HepG2 (cell line): ENCODE results near the gene TCP11L1. TPM values are rescaled to one million over a fixed set of nuclear protein-coding genes. Genes with fewer than 3 reads are reported as not detected.

Experiments
- AGO1 ChIP-seq: fragments of 200-400 bp; formaldehyde crosslinking; IDR thresholded peaks from 2 replicates; pipeline ENCODE4 v1.6.1; 2017; ENCODE audit warnings: mild to moderate bottlenecking, low read depth, low read length, moderate library complexity; ENCODE audit not compliant: poor library complexity, severe bottlenecking
- EEA1 ChIP-seq: sonication (generic); formaldehyde crosslinking; IDR thresholded peaks from 2 replicates; pipeline ENCODE4 v1.5.1; 2020; ENCODE audit warnings: mild to moderate bottlenecking, missing genetic modification reagents, borderline replicate concordance
- REL ChIP-seq: sonication (generic); formaldehyde crosslinking; conservative IDR thresholded peaks from 2 replicates; pipeline ENCODE4 v1.8.0; 2022; ENCODE audit warnings: mild to moderate bottlenecking, missing genetic modification reagents, moderate library complexity
- SMAD1 ChIP-seq: sonication (generic); formaldehyde crosslinking; IDR thresholded peaks from 2 replicates; pipeline ENCODE4 v1.4.0; 2020; ENCODE audit warnings: missing genetic modification reagents, low read depth, mild to moderate bottlenecking, borderline replicate concordance
- SNAPC2 ChIP-seq: sonication (generic); formaldehyde crosslinking; IDR thresholded peaks from 2 replicates; pipeline ENCODE4 v1.8.1; 2022; ENCODE audit warnings: mild to moderate bottlenecking, missing genetic modification reagents
- ZFP90 ChIP-seq: sonication (generic); formaldehyde crosslinking; IDR thresholded peaks from 2 replicates; pipeline ENCODE4 v1.8.0; 2022; ENCODE audit warnings: missing genetic modification reagents, mild to moderate bottlenecking, inconsistent platforms, borderline replicate concordance
- ZNF33B ChIP-seq: sonication (generic); formaldehyde crosslinking; IDR thresholded peaks from 2 replicates; pipeline ENCODE4 v1.5.1; 2020; ENCODE audit warnings: mild to moderate bottlenecking, missing genetic modification reagents
- ZNF660 ChIP-seq: sonication (generic); formaldehyde crosslinking; IDR thresholded peaks from 2 replicates; pipeline ENCODE4 v1.5.1; 2020; ENCODE audit warnings: mild to moderate bottlenecking, low read depth, missing genetic modification reagents, borderline replicate concordance
- ZNF75D ChIP-seq: sonication (generic); formaldehyde crosslinking; IDR thresholded peaks from 2 replicates; pipeline ENCODE4 v1.8.1; 2023; ENCODE audit warnings: missing genetic modification reagents, mild to moderate bottlenecking, borderline replicate concordance
- ZNF775 ChIP-seq: sonication (generic); formaldehyde crosslinking; IDR thresholded peaks from 2 replicates; pipeline ENCODE4 v1.4.0; 2020; ENCODE audit warnings: missing genetic modification reagents, mild to moderate bottlenecking, moderate library complexity, borderline replicate concordance
- ZSCAN29 ChIP-seq: sonication (generic); formaldehyde crosslinking; conservative IDR thresholded peaks from 2 replicates; pipeline ENCODE4 v1.4.0; 2020; ENCODE audit warnings: mild to moderate bottlenecking, missing genetic modification reagents
- polyA plus RNA-seq, 8 experiments: library from polyadenylated mRNA; depleted of rRNA in 3 of 8; stranded (reverse) in 7 of 8; unstranded in 1 of 8; fragments of >200 nt; fragmentation: Illumina TruSeq in 4 of 8; extraction: Trizol in 4 of 8; gene quantifications; 2 replicates each; pipeline versions ENCODE4 v1.2.1 to v1.2.3, GENCODE V29; 2011 to 2016; ENCODE audit warnings: low read depth in 4 of 8, missing spikeins in 1 of 8, mixed read lengths in 1 of 8; ENCODE audit not compliant: insufficient read depth in 1 of 8
- total RNA-seq, 5 experiments: library from RNA; depleted of rRNA; stranded (reverse); fragments of >200 nt; fragmentation: Illumina TruSeq; extraction: Trizol; gene quantifications; 2 replicates each; pipeline ENCODE4 v1.2.3, GENCODE V29; 2016; ENCODE audit warnings: low read depth in 1 of 5
- TF ChIP-seq, protein P1 (sequence below), 2 experiments: fragments of 450-650 bp in 1 of 2; sonication (generic) in 1 of 2; formaldehyde crosslinking; IDR thresholded peaks; 2 replicates each; pipeline versions ENCODE4 v1.5.0 to v1.8.0; 2020 to 2022; ENCODE audit warnings: mild to moderate bottlenecking in 1 of 2, missing genetic modification reagents in 1 of 2
- TF ChIP-seq, protein P2 (sequence below): IDR thresholded peaks from 2 replicates; pipeline ENCODE4 v1.6.1; 2012; ENCODE audit warnings: low read depth, low read length, improper control_type of control experiment
- TF ChIP-seq, protein P3 (sequence below): sonication (generic); formaldehyde crosslinking; IDR thresholded peaks from 2 replicates; pipeline ENCODE4 v1.4.0; 2020; ENCODE audit warnings: missing genetic modification reagents
- TF ChIP-seq, protein P4 (sequence below): sonication (generic); formaldehyde crosslinking; IDR thresholded peaks from 2 replicates; pipeline ENCODE4 v1.4.0; 2020; ENCODE audit warnings: missing genetic modification reagents
- TF ChIP-seq, protein P5 (sequence below): sonication (generic); formaldehyde crosslinking; IDR thresholded peaks from 2 replicates; pipeline ENCODE4 v1.8.0; 2022; ENCODE audit warnings: low read depth, missing genetic modification reagents
- TF ChIP-seq, protein P6 (sequence below): sonication (generic); formaldehyde crosslinking; IDR thresholded peaks from 2 replicates; pipeline ENCODE4 v1.8.0; 2022; ENCODE audit warnings: mild to moderate bottlenecking, missing genetic modification reagents, moderate library complexity

TCP11L1 gene
- total and polyA plus RNA-seq, 2 of the 13 experiments (the other 11 are each of a cell fraction or from before 2014, with no cell fraction given): 7.9 to 10.1 TPM

DNA sequence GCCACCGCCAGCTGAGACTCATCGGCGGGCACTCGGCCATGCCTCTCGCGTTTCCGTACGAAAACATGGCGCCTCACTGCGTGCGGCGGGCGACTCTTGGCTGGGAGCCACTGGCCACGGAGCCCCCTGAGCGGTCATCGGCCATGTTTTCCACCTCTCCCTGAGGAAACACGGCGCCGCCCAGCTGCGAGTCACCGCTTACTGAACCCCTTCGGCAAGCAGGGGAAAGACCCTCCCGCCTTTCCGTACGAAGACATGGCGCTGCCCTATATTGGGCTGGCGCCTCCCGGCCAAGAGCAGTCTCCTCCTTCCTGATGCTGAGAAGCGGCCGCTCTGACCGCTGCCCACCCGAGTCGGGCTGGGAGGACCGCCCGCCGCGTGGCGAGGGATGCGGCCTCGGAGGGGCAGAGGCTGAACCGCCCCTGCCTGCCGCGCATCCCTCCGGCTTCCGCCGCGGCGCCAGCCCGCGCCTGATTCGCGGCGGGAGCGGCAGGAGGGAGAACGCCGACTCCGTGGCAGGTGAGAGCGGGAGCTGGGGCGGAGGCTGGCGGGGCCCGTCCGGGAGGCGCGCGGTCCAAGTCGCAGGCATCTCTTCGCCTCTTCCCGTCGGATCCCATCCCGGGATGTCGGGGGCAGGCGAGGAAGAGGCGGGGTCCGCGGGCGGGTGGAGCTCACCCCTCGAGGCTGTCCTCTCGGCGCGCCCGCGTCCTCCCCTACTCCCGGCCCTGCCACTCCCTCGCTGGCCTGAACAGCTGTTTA lies at the start of gene TCP11L1 (continued):
- TF ChIP-seq, protein P1, sequence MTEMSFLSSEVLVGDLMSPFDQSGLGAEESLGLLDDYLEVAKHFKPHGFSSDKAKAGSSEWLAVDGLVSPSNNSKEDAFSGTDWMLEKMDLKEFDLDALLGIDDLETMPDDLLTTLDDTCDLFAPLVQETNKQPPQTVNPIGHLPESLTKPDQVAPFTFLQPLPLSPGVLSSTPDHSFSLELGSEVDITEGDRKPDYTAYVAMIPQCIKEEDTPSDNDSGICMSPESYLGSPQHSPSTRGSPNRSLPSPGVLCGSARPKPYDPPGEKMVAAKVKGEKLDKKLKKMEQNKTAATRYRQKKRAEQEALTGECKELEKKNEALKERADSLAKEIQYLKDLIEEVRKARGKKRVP (CRISPR knock-in tag; IDR thresholded peaks at IDR 0.05): peak in 1 of 2 experiments; percentile 55; a peak in 1 of 4 replicates
- TF ChIP-seq, protein P2, sequence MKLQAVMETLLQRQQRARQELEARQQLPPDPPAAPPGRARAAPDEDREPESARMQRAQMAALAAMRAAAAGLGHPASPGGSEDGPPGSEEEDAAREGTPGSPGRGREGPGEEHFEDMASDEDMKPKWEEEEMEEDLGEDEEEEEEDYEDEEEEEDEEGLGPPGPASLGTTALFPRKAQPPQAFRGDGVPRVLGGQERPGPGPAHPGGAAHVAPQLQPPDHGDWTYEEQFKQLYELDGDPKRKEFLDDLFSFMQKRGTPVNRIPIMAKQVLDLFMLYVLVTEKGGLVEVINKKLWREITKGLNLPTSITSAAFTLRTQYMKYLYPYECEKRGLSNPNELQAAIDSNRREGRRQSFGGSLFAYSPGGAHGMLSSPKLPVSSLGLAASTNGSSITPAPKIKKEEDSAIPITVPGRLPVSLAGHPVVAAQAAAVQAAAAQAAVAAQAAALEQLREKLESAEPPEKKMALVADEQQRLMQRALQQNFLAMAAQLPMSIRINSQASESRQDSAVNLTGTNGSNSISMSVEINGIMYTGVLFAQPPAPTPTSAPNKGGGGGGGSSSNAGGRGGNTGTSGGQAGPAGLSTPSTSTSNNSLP: no peak
- TF ChIP-seq ZNF660 (CRISPR knock-in tag) (no peak), SNAPC2 (CRISPR knock-in tag) (peak; percentile 60; the same call in 1 of the 2 replicates), SMAD1 (no peak), ZNF775 (CRISPR knock-in tag) (no peak), ZSCAN29 (0 out of 2 replicates have a peak, but pooled peaks have one; percentile 48), ZNF33B (CRISPR knock-in tag) (0 out of 2 replicates have a peak, but pooled peaks have one; percentile 6), ZNF75D (CRISPR knock-in tag) (no peak), ZFP90 (CRISPR knock-in tag) (peak; percentile 37; the same call in 1 of the 2 replicates), REL (CRISPR knock-in tag) (no peak), AGO1 (peak; percentile 31), EEA1 (CRISPR knock-in tag) (peak; percentile 59; the same call in 1 of the 2 replicates)
- TF ChIP-seq, protein P3, sequence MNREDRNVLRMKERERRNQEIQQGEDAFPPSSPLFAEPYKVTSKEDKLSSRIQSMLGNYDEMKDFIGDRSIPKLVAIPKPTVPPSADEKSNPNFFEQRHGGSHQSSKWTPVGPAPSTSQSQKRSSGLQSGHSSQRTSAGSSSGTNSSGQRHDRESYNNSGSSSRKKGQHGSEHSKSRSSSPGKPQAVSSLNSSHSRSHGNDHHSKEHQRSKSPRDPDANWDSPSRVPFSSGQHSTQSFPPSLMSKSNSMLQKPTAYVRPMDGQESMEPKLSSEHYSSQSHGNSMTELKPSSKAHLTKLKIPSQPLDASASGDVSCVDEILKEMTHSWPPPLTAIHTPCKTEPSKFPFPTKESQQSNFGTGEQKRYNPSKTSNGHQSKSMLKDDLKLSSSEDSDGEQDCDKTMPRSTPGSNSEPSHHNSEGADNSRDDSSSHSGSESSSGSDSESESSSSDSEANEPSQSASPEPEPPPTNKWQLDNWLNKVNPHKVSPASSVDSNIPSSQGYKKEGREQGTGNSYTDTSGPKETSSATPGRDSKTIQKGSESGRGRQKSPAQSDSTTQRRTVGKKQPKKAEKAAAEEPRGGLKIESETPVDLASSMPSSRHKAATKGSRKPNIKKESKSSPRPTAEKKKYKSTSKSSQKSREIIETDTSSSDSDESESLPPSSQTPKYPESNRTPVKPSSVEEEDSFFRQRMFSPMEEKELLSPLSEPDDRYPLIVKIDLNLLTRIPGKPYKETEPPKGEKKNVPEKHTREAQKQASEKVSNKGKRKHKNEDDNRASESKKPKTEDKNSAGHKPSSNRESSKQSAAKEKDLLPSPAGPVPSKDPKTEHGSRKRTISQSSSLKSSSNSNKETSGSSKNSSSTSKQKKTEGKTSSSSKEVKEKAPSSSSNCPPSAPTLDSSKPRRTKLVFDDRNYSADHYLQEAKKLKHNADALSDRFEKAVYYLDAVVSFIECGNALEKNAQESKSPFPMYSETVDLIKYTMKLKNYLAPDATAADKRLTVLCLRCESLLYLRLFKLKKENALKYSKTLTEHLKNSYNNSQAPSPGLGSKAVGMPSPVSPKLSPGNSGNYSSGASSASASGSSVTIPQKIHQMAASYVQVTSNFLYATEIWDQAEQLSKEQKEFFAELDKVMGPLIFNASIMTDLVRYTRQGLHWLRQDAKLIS (CRISPR knock-in tag): no peak; the same call in none of the 2 replicates
- TF ChIP-seq, protein P4, sequence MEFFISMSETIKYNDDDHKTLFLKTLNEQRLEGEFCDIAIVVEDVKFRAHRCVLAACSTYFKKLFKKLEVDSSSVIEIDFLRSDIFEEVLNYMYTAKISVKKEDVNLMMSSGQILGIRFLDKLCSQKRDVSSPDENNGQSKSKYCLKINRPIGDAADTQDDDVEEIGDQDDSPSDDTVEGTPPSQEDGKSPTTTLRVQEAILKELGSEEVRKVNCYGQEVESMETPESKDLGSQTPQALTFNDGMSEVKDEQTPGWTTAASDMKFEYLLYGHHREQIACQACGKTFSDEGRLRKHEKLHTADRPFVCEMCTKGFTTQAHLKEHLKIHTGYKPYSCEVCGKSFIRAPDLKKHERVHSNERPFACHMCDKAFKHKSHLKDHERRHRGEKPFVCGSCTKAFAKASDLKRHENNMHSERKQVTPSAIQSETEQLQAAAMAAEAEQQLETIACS (CRISPR knock-in tag): peak; percentile 59
- TF ChIP-seq, protein P5, sequence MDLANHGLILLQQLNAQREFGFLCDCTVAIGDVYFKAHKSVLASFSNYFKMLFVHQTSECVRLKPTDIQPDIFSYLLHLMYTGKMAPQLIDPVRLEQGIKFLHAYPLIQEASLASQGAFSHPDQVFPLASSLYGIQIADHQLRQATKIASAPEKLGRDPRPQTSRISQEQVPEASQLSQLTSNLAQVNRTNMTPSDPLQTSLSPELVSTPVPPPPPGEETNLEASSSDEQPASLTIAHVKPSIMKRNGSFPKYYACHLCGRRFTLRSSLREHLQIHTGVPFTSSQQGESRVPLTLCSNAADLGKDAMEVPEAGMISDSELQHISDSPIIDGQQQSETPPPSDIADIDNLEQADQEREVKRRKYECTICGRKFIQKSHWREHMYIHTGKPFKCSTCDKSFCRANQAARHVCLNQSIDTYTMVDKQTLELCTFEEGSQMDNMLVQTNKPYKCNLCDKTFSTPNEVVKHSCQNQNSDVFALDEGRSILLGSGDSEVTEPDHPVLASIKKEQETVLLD (CRISPR knock-in tag): peak; percentile 39; the same call in 1 of the 2 replicates
- TF ChIP-seq, protein P6, sequence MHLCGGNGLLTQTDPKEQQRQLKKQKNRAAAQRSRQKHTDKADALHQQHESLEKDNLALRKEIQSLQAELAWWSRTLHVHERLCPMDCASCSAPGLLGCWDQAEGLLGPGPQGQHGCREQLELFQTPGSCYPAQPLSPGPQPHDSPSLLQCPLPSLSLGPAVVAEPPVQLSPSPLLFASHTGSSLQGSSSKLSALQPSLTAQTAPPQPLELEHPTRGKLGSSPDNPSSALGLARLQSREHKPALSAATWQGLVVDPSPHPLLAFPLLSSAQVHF (CRISPR knock-in tag): 0 out of 2 replicates have a peak, but pooled peaks have one; percentile 67
